GM12878 (cell line): ENCODE results near the gene NCKIPSD.

Source experiments
- RFX5 ChIP-seq: IDR thresholded peaks from 2 replicates; pipeline ENCODE4 v1.6.1; 2011; ENCODE audit warnings: low read depth, low read length, improper control_type of control experiment
- SREBF1 ChIP-seq: IDR thresholded peaks from 2 replicates; pipeline ENCODE4 v1.6.1; 2012; ENCODE audit warnings: mild to moderate bottlenecking, low read length
- TF ChIP-seq, protein P1 (sequence below), 3 experiments: IDR thresholded peaks in 2 of 3; conservative IDR thresholded peaks in 1 of 3; 2 replicates each; pipeline ENCODE4 v1.5.1; 2011; ENCODE audit warnings: low read depth in 3 of 3, low read length in 3 of 3, mild to moderate bottlenecking in 3 of 3, control low read depth in 2 of 3, moderate library complexity in 2 of 3, inconsistent platforms in 1 of 3, mixed read lengths in 1 of 3; ENCODE audit not compliant: control insufficient read depth in 2 of 3, insufficient read depth in 1 of 3; ENCODE audit errors: extremely low read depth in 1 of 3

GRCh38 chr3:48694610-48695392 lies 9.1 kb upstream of the NCKIPSD start:
- TF ChIP-seq SREBF1 (no peak), RFX5 (no peak)
- TF ChIP-seq, protein P1, sequence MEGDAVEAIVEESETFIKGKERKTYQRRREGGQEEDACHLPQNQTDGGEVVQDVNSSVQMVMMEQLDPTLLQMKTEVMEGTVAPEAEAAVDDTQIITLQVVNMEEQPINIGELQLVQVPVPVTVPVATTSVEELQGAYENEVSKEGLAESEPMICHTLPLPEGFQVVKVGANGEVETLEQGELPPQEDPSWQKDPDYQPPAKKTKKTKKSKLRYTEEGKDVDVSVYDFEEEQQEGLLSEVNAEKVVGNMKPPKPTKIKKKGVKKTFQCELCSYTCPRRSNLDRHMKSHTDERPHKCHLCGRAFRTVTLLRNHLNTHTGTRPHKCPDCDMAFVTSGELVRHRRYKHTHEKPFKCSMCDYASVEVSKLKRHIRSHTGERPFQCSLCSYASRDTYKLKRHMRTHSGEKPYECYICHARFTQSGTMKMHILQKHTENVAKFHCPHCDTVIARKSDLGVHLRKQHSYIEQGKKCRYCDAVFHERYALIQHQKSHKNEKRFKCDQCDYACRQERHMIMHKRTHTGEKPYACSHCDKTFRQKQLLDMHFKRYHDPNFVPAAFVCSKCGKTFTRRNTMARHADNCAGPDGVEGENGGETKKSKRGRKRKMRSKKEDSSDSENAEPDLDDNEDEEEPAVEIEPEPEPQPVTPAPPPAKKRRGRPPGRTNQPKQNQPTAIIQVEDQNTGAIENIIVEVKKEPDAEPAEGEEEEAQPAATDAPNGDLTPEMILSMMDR (IDR thresholded peaks at IDR 0.05 in 2 of 3, conservative IDR thresholded peaks at IDR 0.05 in 1 of 3; ENCODE audit: control insufficient read depth in 2 of 3, extremely low read depth in 1 of 3, insufficient read depth in 1 of 3, low read depth in 3 of 3, low read length in 3 of 3): no peak
